Right atrium auricular region (tissue), 2 donors: ENCODE data around the gene ZNF658. TPM values are rescaled to one million over a fixed set of nuclear protein-coding genes. Genes with fewer than 3 reads are reported as not detected.
"Not testable (repeated sequence)": the region's sequence is repeated elsewhere in the genome, so short reads cannot be mapped to it uniquely, and the experiment has no call there.

Source experiments
- DNase-seq: peaks from one replicate; pipeline ENCODE4 v3.0.0-alpha.2; 2019; ENCODE audit warnings: low spot score
- H3K27ac ChIP-seq, 2 donors: fragments of 200-600 bp; sonication (generic); 1 replicate in 1 of 2; 2 replicates in 1 of 2; pipeline ENCODE4 v1.5.1; 2016 to 2019
- H3K27me3 ChIP-seq, 2 donors: fragments of 200-600 bp; sonication (generic); one replicate each; pipeline versions ENCODE4 v1.5.1 to v1.6.0; 2017 to 2019
- H3K36me3 ChIP-seq: fragments of 200-600 bp; sonication (generic); one replicate; pipeline ENCODE4 v1.5.1; 2016
- H3K4me1 ChIP-seq, 2 donors: fragments of 200-600 bp; sonication (generic); one replicate each; pipeline versions ENCODE4 v1.5.1 to v1.6.0; 2017 to 2019
- H3K4me3 ChIP-seq, 2 donors: fragments of 200-600 bp; sonication (generic); 1 replicate in 1 of 2; 2 replicates in 1 of 2; pipeline ENCODE4 v1.5.1; 2017 to 2019; ENCODE audit warnings: mild to moderate bottlenecking in 1 of 2, moderate library complexity in 1 of 2
- H3K9me3 ChIP-seq, 2 donors: fragments of 200-600 bp; sonication (generic); one replicate each; pipeline ENCODE4 v1.5.1; 2019
- total RNA-seq, 2 donors: library from RNA; depleted of rRNA; stranded (reverse); fragments of >200 nt; gene quantifications; one replicate each; pipeline ENCODE4 v1.1.0, GENCODE V29; 2016

The ZNF658 gene
- total RNA-seq, 2 donors from 2014 or later, result 4.3 to 8.6 TPM

DNA sequence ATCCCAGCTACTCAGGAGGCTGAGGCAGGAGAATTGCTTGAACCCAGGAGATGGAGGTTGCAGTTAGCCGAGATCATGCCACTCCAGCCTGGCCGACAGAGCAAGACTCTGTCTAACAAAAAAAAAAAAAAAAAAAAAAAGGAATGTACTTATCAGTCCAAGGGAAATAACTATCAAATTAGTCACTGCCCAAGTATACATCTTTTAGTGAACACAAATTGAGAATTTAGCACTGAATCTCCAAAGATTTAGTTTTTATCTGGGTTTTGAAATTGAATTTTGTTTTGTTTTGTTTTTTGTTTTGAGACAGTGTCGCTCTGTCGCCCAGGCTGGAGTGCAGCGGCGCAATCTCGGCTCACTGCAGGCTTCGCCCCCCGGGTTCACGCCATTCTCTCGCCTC, 52.1 kb downstream of the ZNF658 start:
- not testable (repeated sequence) for H3K4me1 ChIP-seq, H3K27me3 ChIP-seq, H3K4me3 ChIP-seq, H3K27ac ChIP-seq, H3K36me3 ChIP-seq, H3K9me3 ChIP-seq, DNase-seq

Other genes starting within 250 kb of the ZNF658 start
- not detected for gene SPATA31A3, start 91.8 kb downstream of the ZNF658 start, total RNA-seq